Right cardiac atrium (tissue), 5 donors: ENCODE results near the gene CXCR2. TPM values are rescaled to one million over a fixed set of nuclear protein-coding genes. Genes with fewer than 3 reads are reported as not detected.

Experiments
- polyA plus RNA-seq: library from polyadenylated mRNA; stranded (reverse); fragments of 200-250 nt; gene quantifications from one replicate; pipeline ENCODE4 v1.2.3, GENCODE V29; 2013
- total RNA-seq, 4 donors: library from RNA; stranded (reverse); fragmentation: NEBNext Ultra II Directional; extraction: Animal tissue kit (Norgen Biotek cat#: 25700); gene quantifications; one replicate each; pipeline ENCODE4 v1.2.1, GENCODE V29; 2021
- donor health status: healthy with polysubstance abuse.
- donor health status: DM: no; HTN: yes; CAD: no.
- donor health status: DM: no; HTN: no; CAD: no.
- donor health status: DM: no; HTN: yes; CAD: no; lungs with severe emphysema.
- donor health status: DM: yes; HTN: yes; CAD: no.

CXCR2 gene
- total and polyA plus RNA-seq, 5 donors: 0.09 to 0.94 (median 0.37) TPM

Other genes with a start within 250 kb of the CXCR2 start
- 100 to 1,000 TPM; 442 to 647 (median 536) TPM for gene TNS1, start 123.0 kb upstream of the CXCR2 start, total RNA-seq
- gene TNS1, start 123.0 kb upstream of the CXCR2 start, polyA plus RNA-seq: 243 TPM
- not detected for gene RUFY4, start 56.8 kb upstream of the CXCR2 start, total RNA-seq
- gene RUFY4, start 56.8 kb upstream of the CXCR2 start, polyA plus RNA-seq: not detected
- gene CXCR1, start 40.9 kb downstream of the CXCR2 start, total RNA-seq: under 1 TPM in 3 of 4 donors, not detected in 1; 0.25 to 0.82 (median 0.26) TPM
- 0.09 TPM for gene CXCR1, start 40.9 kb downstream of the CXCR2 start, polyA plus RNA-seq
- gene ARPC2, start 91.2 kb downstream of the CXCR2 start, total RNA-seq: 100 to 1,000 TPM; 131 to 161 (median 140) TPM
- gene ARPC2, start 91.2 kb downstream of the CXCR2 start, polyA plus RNA-seq: 110 TPM
- gene GPBAR1, start 135.0 kb downstream of the CXCR2 start, total RNA-seq: 1 to 10 TPM; 5.2 to 8.6 (median 5.9) TPM
- 3.5 TPM for gene GPBAR1, start 135.0 kb downstream of the CXCR2 start, polyA plus RNA-seq
- 10 to 100 TPM; 44.3 to 53.9 (median 49.9) TPM for gene AAMP, start 144.1 kb downstream of the CXCR2 start, total RNA-seq
- gene AAMP, start 144.1 kb downstream of the CXCR2 start, polyA plus RNA-seq: 56.6 TPM
- gene PNKD, start 144.5 kb downstream of the CXCR2 start, total RNA-seq: 10 to 100 TPM; 69.3 to 96.5 (median 80.5) TPM
- gene PNKD, start 144.5 kb downstream of the CXCR2 start, polyA plus RNA-seq: 157 TPM
- 100 to 1,000 TPM in 3 of 4 donors, 10 to 100 TPM in 1; 95.2 to 158 (median 118) TPM for gene TMBIM1, start 166.5 kb downstream of the CXCR2 start, total RNA-seq
- gene TMBIM1, start 166.5 kb downstream of the CXCR2 start, polyA plus RNA-seq: 64.3 TPM
- gene CATIP, start 230.8 kb downstream of the CXCR2 start, total RNA-seq: not detected
- gene CATIP, start 230.8 kb downstream of the CXCR2 start, polyA plus RNA-seq: 0.16 TPM